A549 (cell line): ENCODE results near the gene BSPRY. TPM values are rescaled to one million over a fixed set of nuclear protein-coding genes. Genes with fewer than 3 reads are reported as not detected.

ENCODE experiments used
- ATAC-seq, 2 experiments: fragments of 200-7000 bp in 1 of 2; fragments of >200 bp in 1 of 2; cut with Nextera tagmentation in 1 of 2; cut with Tn5 transposase in 1 of 2; 3 replicates each; pipeline versions ENCODE4 v1.8.0 to v1.9.1; 2018 to 2020; ENCODE audit warnings: mild to moderate bottlenecking in 1 of 2, moderate library complexity in 1 of 2
- CTCF ChIA-PET: fragments of 300-600 bp; sonication (Branson Sonifier 250); formaldehyde crosslinking; extraction: SDS; loops from one replicate; lab custom pipeline; 2021; ENCODE audit warnings: antibody characterized with exemption, inconsistent platforms; lab: Yijun Ruan, JAX
- POLR2A ChIA-PET: fragments of 350-600 bp; formaldehyde crosslinking; extraction: SDS; loops from one replicate; lab custom pipeline; 2021; ENCODE audit warnings: antibody characterized with exemption, inconsistent platforms; lab: Yijun Ruan, JAX
- DNase-seq, 2 experiments: peaks; one replicate each; pipeline versions ENCODE4 v3.0.0 to v3.0.0-alpha.2; 2011 to 2016; ENCODE audit warnings: low read depth in 1 of 2, low spot score in 1 of 2
- FAIRE-seq: peaks from 2 replicates; lab custom pipeline; 2011; peaks lifted over from hg19 to GRCh38; lab: Jason Lieb, UNC
- H3K27ac ChIP-seq, 2 experiments: fragments of >200 bp; sonication (Bioruptor Twin); formaldehyde crosslinking; 3 replicates each; pipeline ENCODE4 v1.5.1; 2016 to 2017
- H3K4me1 ChIP-seq: fragments of >200 bp; sonication (Bioruptor Twin); formaldehyde crosslinking; 3 replicates; pipeline ENCODE4 v1.6.1; 2016
- H3K4me2 ChIP-seq: fragments of >200 bp; sonication (Bioruptor Twin); formaldehyde crosslinking; 3 replicates; pipeline ENCODE4 v1.6.1; 2016
- H3K4me3 ChIP-seq: fragments of >200 bp; sonication (Bioruptor Twin); formaldehyde crosslinking; 3 replicates; pipeline ENCODE4 v1.5.1; 2016
- H3K9me3 ChIP-seq: fragments of >200 bp; sonication (Bioruptor Twin); formaldehyde crosslinking; 3 replicates; pipeline ENCODE4 v1.6.1; 2016
- CBX2 ChIP-seq: fragments of 200-600 bp; sonication (generic); IDR thresholded peaks from 2 replicates; pipeline ENCODE4 v1.6.1; 2016; ENCODE audit warnings: low read depth, mild to moderate bottlenecking, borderline replicate concordance
- CBX8 ChIP-seq: fragments of 200-600 bp; sonication (generic); IDR thresholded peaks from 2 replicates; pipeline ENCODE4 v1.6.1; 2016
- CEBPB ChIP-seq, 2 experiments: fragments of >200 bp in 1 of 2; sonication (Bioruptor Twin) in 1 of 2; formaldehyde crosslinking in 1 of 2; IDR thresholded peaks; 2 replicates each; pipeline ENCODE4 v1.6.1; 2012 to 2016
- CHD2 ChIP-seq: fragments of 150-350 bp; IDR thresholded peaks from 2 replicates; pipeline ENCODE4 v1.6.1; 2014; ENCODE audit warnings: low read length; ENCODE audit not compliant: partially characterized antibody
- E2F6 ChIP-seq: IDR thresholded peaks from 2 replicates; pipeline ENCODE4 v1.6.1; 2012; ENCODE audit warnings: low read depth, borderline replicate concordance
- EP300 ChIP-seq, 2 experiments: fragments of >200 bp; sonication (Bioruptor Twin); formaldehyde crosslinking; IDR thresholded peaks; 2 replicates in 1 of 2; 3 replicates in 1 of 2; pipeline ENCODE4 v1.6.1; 2016 to 2017
- ESRRA ChIP-seq: fragments of 150-350 bp; IDR thresholded peaks from 2 replicates; pipeline ENCODE4 v1.6.1; 2014; ENCODE audit warnings: mild to moderate bottlenecking, low read length, borderline replicate concordance
- FOSL2 ChIP-seq, 2 experiments: fragments of 450-650 bp in 1 of 2; fragments of >200 bp in 1 of 2; sonication (Bioruptor Twin) in 1 of 2; formaldehyde crosslinking; IDR thresholded peaks; 2 replicates each; pipeline versions ENCODE4 v1.5.0 to v1.6.1; 2016 to 2020; ENCODE audit warnings: mild to moderate bottlenecking in 1 of 2, moderate library complexity in 1 of 2
- HEYL ChIP-seq: fragments of 250-450 bp; sonication (Bioruptor Pico); IDR thresholded peaks from 2 replicates; pipeline ENCODE4 v1.8.0; 2021; ENCODE audit warnings: mild to moderate bottlenecking, moderate library complexity
- HOXB13 ChIP-seq: fragments of 250-450 bp; sonication (Bioruptor Pico); IDR thresholded peaks from 2 replicates; pipeline ENCODE4 v1.5.0; 2020; ENCODE audit warnings: low read depth, mild to moderate bottlenecking, moderate library complexity
- HOXB5 ChIP-seq: fragments of 250-450 bp; sonication (Bioruptor Pico); IDR thresholded peaks from 2 replicates; pipeline ENCODE4 v1.5.0; 2020; ENCODE audit warnings: mild to moderate bottlenecking, moderate library complexity
- JUN ChIP-seq, 2 experiments: fragments of >200 bp; sonication (Bioruptor Twin); formaldehyde crosslinking; IDR thresholded peaks; 2 replicates in 1 of 2; 3 replicates in 1 of 2; pipeline ENCODE4 v1.6.1; 2016 to 2017
- JUNB ChIP-seq: fragments of >200 bp; sonication (Bioruptor Twin); formaldehyde crosslinking; IDR thresholded peaks from 2 replicates; pipeline ENCODE4 v1.6.1; 2016
- KDM5A ChIP-seq: fragments of 200-600 bp; sonication (generic); IDR thresholded peaks from 2 replicates; pipeline ENCODE4 v1.6.1; 2016; ENCODE audit warnings: antibody characterized with exemption, mild to moderate bottlenecking
- MAFK ChIP-seq: fragments of 450-650 bp; IDR thresholded peaks from 2 replicates; pipeline ENCODE4 v1.6.1; 2014; ENCODE audit not compliant: partially characterized antibody
- MYC ChIP-seq: IDR thresholded peaks from 2 replicates; pipeline ENCODE4 v1.6.1; 2012; ENCODE audit warnings: mild to moderate bottlenecking, inconsistent platforms, low read length, improper control_type of control experiment, borderline replicate concordance
- NFE2L2 ChIP-seq: fragments of 150-350 bp; conservative IDR thresholded peaks from 2 replicates; pipeline ENCODE4 v1.6.1; 2014; ENCODE audit warnings: low read length
- NPAS2 ChIP-seq: fragments of 250-450 bp; sonication (Bioruptor Pico); IDR thresholded peaks from 2 replicates; pipeline ENCODE4 v1.8.0; 2022; ENCODE audit warnings: mild to moderate bottlenecking, moderate library complexity, borderline replicate concordance
- PHF8 ChIP-seq: fragments of 200-600 bp; sonication (generic); IDR thresholded peaks from 2 replicates; pipeline ENCODE4 v1.6.1; 2016; ENCODE audit warnings: low read depth, mild to moderate bottlenecking, antibody characterized with exemption, moderate library complexity, borderline replicate concordance
- POLR2A ChIP-seq: IDR thresholded peaks from 2 replicates; pipeline ENCODE4 v1.6.1; 2012; ENCODE audit warnings: mild to moderate bottlenecking, low read length
- POLR2AphosphoS2 ChIP-seq: conservative IDR thresholded peaks from 2 replicates; pipeline ENCODE4 v1.6.1; 2012; ENCODE audit warnings: low read length, improper control_type of control experiment, inconsistent platforms
- RARB ChIP-seq: fragments of 250-450 bp; sonication (Bioruptor Pico); IDR thresholded peaks from 2 replicates; pipeline ENCODE4 v1.8.0; 2021; ENCODE audit warnings: mild to moderate bottlenecking, moderate library complexity
- RCOR1 ChIP-seq: fragments of 150-350 bp; IDR thresholded peaks from 2 replicates; pipeline ENCODE4 v1.6.1; 2014; ENCODE audit warnings: antibody characterized with exemption, low read length, low read depth
- REST ChIP-seq: fragments of 200-600 bp; sonication (generic); IDR thresholded peaks from 2 replicates; pipeline ENCODE4 v1.6.1; 2016; ENCODE audit warnings: antibody characterized with exemption, mild to moderate bottlenecking, moderate library complexity
- TFCP2L1 ChIP-seq: fragments of 250-450 bp; sonication (Bioruptor Pico); IDR thresholded peaks from 2 replicates; pipeline ENCODE4 v1.5.0; 2021; ENCODE audit warnings: mild to moderate bottlenecking
- TP53 ChIP-seq: fragments of 250-450 bp; sonication (Bioruptor Pico); IDR thresholded peaks from 2 replicates; pipeline ENCODE4 v1.5.0; 2021; ENCODE audit warnings: mild to moderate bottlenecking, moderate library complexity
- ZC3H11A ChIP-seq: fragments of 450-650 bp; IDR thresholded peaks from 2 replicates; pipeline ENCODE4 v1.6.1; 2014; ENCODE audit warnings: antibody characterized with exemption, mild to moderate bottlenecking
- ZFP36 ChIP-seq: fragments of 450-650 bp; IDR thresholded peaks from 2 replicates; pipeline ENCODE4 v1.6.1; 2014; ENCODE audit warnings: borderline replicate concordance; ENCODE audit not compliant: partially characterized antibody
- ZNF302 ChIP-seq: fragments of 250-450 bp; sonication (Bioruptor Pico); IDR thresholded peaks from 2 replicates; pipeline ENCODE4 v1.9.0; 2021; ENCODE audit warnings: inconsistent platforms, mild to moderate bottlenecking, moderate library complexity
- ZSCAN20 ChIP-seq: fragments of 250-450 bp; sonication (Bioruptor Pico); IDR thresholded peaks from 2 replicates; pipeline ENCODE4 v1.8.0; 2022; ENCODE audit warnings: mild to moderate bottlenecking, moderate library complexity
- WGBS: methylation state at CpG from one replicate; pipeline ENCODE4 v1.1.6; 2017; ENCODE audit errors: missing lambda C conversion rate; 5-methylcytosine and 5-hydroxymethylcytosine counted together
- polyA plus RNA-seq, 4 experiments: library from polyadenylated mRNA; depleted of rRNA in 3 of 4; stranded (reverse); fragments of >200 nt; fragmentation: RNase III in 1 of 4; extraction: RNeasy Plus Mini Kit Qiagen cat#74134 plus additional on column Dnase treatment in 1 of 4; gene quantifications; 2 replicates in 3 of 4; 3 replicates in 1 of 4; pipeline ENCODE4 v1.2.3, GENCODE V29; 2011 to 2017
- TF ChIP-seq, protein P1 (sequence below): IDR thresholded peaks from 2 replicates; pipeline ENCODE4 v1.6.1; 2012
- TF ChIP-seq, protein P2 (sequence below): fragments of 450-650 bp; IDR thresholded peaks from 2 replicates; pipeline ENCODE4 v1.6.1; 2014; ENCODE audit warnings: antibody characterized with exemption

BSPRY gene
- polyA plus RNA-seq, 2 of the 4 experiments (the other 2 are of a cell fraction): 0.05 to 0.06 TPM

- TF ChIP-seq CBX8 (no peak), ZNF302 (CRISPR knock-in tag) (no peak), PHF8 (no peak), FOSL2 (IDR thresholded peaks at IDR 0.05) (no peak), FOSL2 (CRISPR knock-in tag; IDR thresholded peaks at IDR 0.05) (no peak), ZFP36 (no peak), RARB (no peak), POLR2AphosphoS2 (no peak), HEYL (no peak), HOXB5 (CRISPR knock-in tag) (no peak), ZSCAN20 (no peak), ZC3H11A (no peak), NPAS2 (CRISPR knock-in tag) (no peak), RCOR1 (no peak), CBX2 (no peak), JUNB (no peak)
- TF ChIP-seq, protein P1, sequence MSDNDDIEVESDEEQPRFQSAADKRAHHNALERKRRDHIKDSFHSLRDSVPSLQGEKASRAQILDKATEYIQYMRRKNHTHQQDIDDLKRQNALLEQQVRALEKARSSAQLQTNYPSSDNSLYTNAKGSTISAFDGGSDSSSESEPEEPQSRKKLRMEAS: no peak
- FAIRE-seq (no peak), DNase-seq (no peak), ATAC-seq (peak; percentile 25 to 36; a peak in 5 of 6 replicates)
- Histone ChIP-seq H3K4me2 (peak overlapping the region; percentile 78), H3K4me3 (peak overlapping the region; percentile 70), H3K9me3 (no peaks in the 10 kb centered on the region), H3K4me1 (peaks cover 8% of the 10 kb centered on the region; the same call in 1 of the 3 replicates), H3K27ac (peak overlapping the region; percentile 95 to 98)
- ChIA-PET POLR2A (interaction anchor here (0.6 to 2.1 kb wide), 17 partner anchors 9 to 248 kb away, joined by 3 to 22 read pairs (median 4); partner anchors contain the start of genes ALAD, CDC26, FKBP15 and HDHD3), CTCF (interaction anchor here (0.6 to 4.1 kb wide), 17 partner anchors 9 to 248 kb away, joined by 3 to 28 read pairs (median 4); partner anchors contain the start of genes ALAD, CDC26, HDHD3 and PRPF4)
- WGBS: 2% methylated on average over 19 of the region's 20 CpGs
Measured at GRCh38 chr9:113409883-113410206, 60.5 kb downstream of the BSPRY start.

- Histone ChIP-seq H3K4me2 (peak within 1 kb of the TSS; percentile 78), H3K27ac (peak within 1 kb of the TSS; percentile 95 to 98), H3K4me3 (peak within 1 kb of the TSS; percentile 70), H3K9me3 (no peaks in the 10 kb centered on the region), H3K4me1 (peaks cover 8% of the 10 kb centered on the region; the same call in 1 of the 3 replicates)
- no peak for FAIRE-seq
- ChIA-PET POLR2A (interaction anchor here (0.6 to 2.1 kb wide), 17 partner anchors 9 to 248 kb away, joined by 3 to 22 read pairs (median 4); partner anchors contain the start of genes ALAD, CDC26, FKBP15 and HDHD3), CTCF (interaction anchor here (0.6 to 4.1 kb wide), 17 partner anchors 9 to 248 kb away, joined by 3 to 28 read pairs (median 4); partner anchors contain the start of genes ALAD, CDC26, HDHD3 and PRPF4)
- ATAC-seq: peak; percentile 97
- peak; percentile 90 to 97 for DNase-seq
- WGBS: 2% methylated on average over 25 of the region's 61 CpGs
- TF ChIP-seq E2F6 (peak; percentile 89), ESRRA (no peak), JUN (IDR thresholded peaks at IDR 0.05) (peak; percentile 85 to 93), REST (0 out of 2 replicates have a peak, but pooled peaks have one; percentile 26), TFCP2L1 (CRISPR knock-in tag) (peak; percentile 55; the same call in 1 of the 2 replicates), FOSL2 (IDR thresholded peaks at IDR 0.05) (no peak), FOSL2 (CRISPR knock-in tag; IDR thresholded peaks at IDR 0.05) (peak; percentile 27; the same call in 1 of the 2 replicates), NFE2L2 (peak; percentile 1; the same call in 1 of the 2 replicates), POLR2A (peak; percentile 72), EP300 (IDR thresholded peaks at IDR 0.05) (no peak), MAFK (peak; percentile 51), KDM5A (peak; percentile 38; the same call in 1 of the 2 replicates), CBX2 (no peak), MYC (peak; percentile 87; the same call in 1 of the 2 replicates), HOXB13 (CRISPR knock-in tag) (no peak), CHD2 (peak; percentile 69), CEBPB (IDR thresholded peaks at IDR 0.05) (peak in 1 of 2 experiments; percentile 53; a peak in 2 of 4 replicates), TP53 (peak; percentile 38; the same call in 1 of the 2 replicates)
- TF ChIP-seq, protein P2, sequence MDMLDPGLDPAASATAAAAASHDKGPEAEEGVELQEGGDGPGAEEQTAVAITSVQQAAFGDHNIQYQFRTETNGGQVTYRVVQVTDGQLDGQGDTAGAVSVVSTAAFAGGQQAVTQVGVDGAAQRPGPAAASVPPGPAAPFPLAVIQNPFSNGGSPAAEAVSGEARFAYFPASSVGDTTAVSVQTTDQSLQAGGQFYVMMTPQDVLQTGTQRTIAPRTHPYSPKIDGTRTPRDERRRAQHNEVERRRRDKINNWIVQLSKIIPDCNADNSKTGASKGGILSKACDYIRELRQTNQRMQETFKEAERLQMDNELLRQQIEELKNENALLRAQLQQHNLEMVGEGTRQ: peak; percentile 89
- TF ChIP-seq, protein P1: peak; percentile 98
Measured at GRCh38 chr9:113410207-113410864, 61.0 kb downstream of the BSPRY start, which contains the start of the genes C9orf43 and POLE3. Gene C9orf43 (plus strand): TSS chr9:113410747. CDS start chr9:113413494, 2,747 bp downstream. Gene POLE3 (minus strand): TSS chr9:113410675. CDS start chr9:113410293, 382 bp downstream.
